CD14-positive monocyte (primary cell): ENCODE data around the gene TMCC1. TPM values are rescaled to one million over a fixed set of nuclear protein-coding genes. Genes with fewer than 3 reads are reported as not detected.

Experiments
- DNase-seq, 3 donors: peaks; one replicate each; pipeline ENCODE4 v3.0.0-alpha.2; 2011 to 2022
- H2AFZ ChIP-seq: 2 replicates; pipeline ENCODE4 v1.6.0; 2012; ENCODE audit warnings: mild to moderate bottlenecking, low read depth, low read length, inconsistent platforms; ENCODE audit not compliant: insufficient read depth, poor library complexity, severe bottlenecking
- H3K27ac ChIP-seq, 2 donors: 1 replicate in 1 of 2; 2 replicates in 1 of 2; pipeline ENCODE4 v1.5.1; 2012 to 2013; ENCODE audit warnings: low read length in 2 of 2, control low read depth in 1 of 2, inconsistent platforms in 1 of 2, low read depth in 1 of 2, mild to moderate bottlenecking in 1 of 2
- H3K27me3 ChIP-seq, 2 donors: one replicate each; pipeline versions ENCODE4 v1.6.0 to v1.6.1; 2011 to 2013; ENCODE audit warnings: low read length in 2 of 2; ENCODE audit not compliant: control insufficient read depth in 2 of 2, insufficient read depth in 2 of 2
- H3K36me3 ChIP-seq, 2 donors: replicated peaks in 1 of 2; 1 replicate in 1 of 2; 2 replicates in 1 of 2; pipeline versions ENCODE4 v1.5.1 to v1.6.1; 2012 to 2013; ENCODE audit warnings: low read length in 2 of 2, control low read depth in 1 of 2, inconsistent platforms in 1 of 2, mild to moderate bottlenecking in 1 of 2; ENCODE audit not compliant: insufficient read depth in 2 of 2, control insufficient read depth in 1 of 2
- H3K4me1 ChIP-seq, 2 donors: 1 replicate in 1 of 2; 2 replicates in 1 of 2; pipeline versions ENCODE4 v1.5.1 to v1.6.1; 2012 to 2013; ENCODE audit warnings: low read length in 2 of 2, control low read depth in 1 of 2, inconsistent platforms in 1 of 2, mild to moderate bottlenecking in 1 of 2, moderate library complexity in 1 of 2; ENCODE audit not compliant: insufficient read depth in 2 of 2, control insufficient read depth in 1 of 2
- H3K4me2 ChIP-seq: replicated peaks from 2 replicates; pipeline ENCODE3; 2012; ENCODE audit warnings: low read length, moderate library complexity, mild to moderate bottlenecking; ENCODE audit not compliant: poor library complexity, severe bottlenecking; ENCODE audit errors: extremely low read depth
- H3K4me3 ChIP-seq, 3 experiments: fragments of 200-600 bp in 1 of 3; sonication (generic) in 1 of 3; replicated peaks in 1 of 3; 1 replicate in 2 of 3; 2 replicates in 1 of 3; pipeline ENCODE4 v1.5.1; 2011 to 2013; ENCODE audit warnings: low read length in 3 of 3, mild to moderate bottlenecking in 3 of 3, control low read depth in 2 of 3, low read depth in 2 of 3, inconsistent platforms in 1 of 3, moderate library complexity in 1 of 3
- H3K79me2 ChIP-seq: 2 replicates; pipeline ENCODE4 v1.6.0; 2012; ENCODE audit warnings: mild to moderate bottlenecking, control low read depth, inconsistent platforms, low read length, moderate library complexity; ENCODE audit not compliant: insufficient read depth
- H3K9ac ChIP-seq: 2 replicates; pipeline ENCODE4 v1.6.0; 2017; ENCODE audit warnings: low read length, mild to moderate bottlenecking; ENCODE audit not compliant: insufficient read depth, poor library complexity, severe bottlenecking
- H3K9me3 ChIP-seq, 2 donors: replicated peaks in 1 of 2; 1 replicate in 1 of 2; 2 replicates in 1 of 2; pipeline versions ENCODE4 v1.5.1 to v1.6.1; 2012 to 2013; ENCODE audit warnings: low read length in 2 of 2, control low read depth in 1 of 2; ENCODE audit not compliant: control insufficient read depth in 1 of 2, insufficient read depth in 1 of 2
- H4K20me1 ChIP-seq: 2 replicates; pipeline ENCODE4 v1.6.0; 2012; ENCODE audit warnings: mild to moderate bottlenecking, low read length, control low read depth, moderate library complexity; ENCODE audit not compliant: insufficient read depth
- H3K27ac Mint-ChIP-seq, 7 donors: one replicate each; pipeline ENCODE4 v1.8.0; 2020; ENCODE audit warnings: mild to moderate bottlenecking in 7 of 7, mixed read lengths in 7 of 7, moderate library complexity in 6 of 7, inconsistent platforms in 2 of 7
- H3K27me3 Mint-ChIP-seq, 3 donors: one replicate each; pipeline ENCODE4 v1.8.0; 2021 to 2022; ENCODE audit warnings: low read depth in 3 of 3, mild to moderate bottlenecking in 3 of 3, mixed read lengths in 3 of 3, moderate library complexity in 3 of 3, inconsistent platforms in 1 of 3
- H3K36me3 Mint-ChIP-seq, 2 donors: one replicate each; pipeline ENCODE4 v1.8.0; 2020; ENCODE audit warnings: mixed read lengths in 2 of 2, inconsistent platforms in 1 of 2, mild to moderate bottlenecking in 1 of 2
- H3K4me1 Mint-ChIP-seq: one replicate; pipeline ENCODE4 v1.8.0; 2020; ENCODE audit warnings: mild to moderate bottlenecking, mixed read lengths
- H3K4me3 Mint-ChIP-seq, 2 donors: one replicate each; pipeline ENCODE4 v1.8.0; 2020; ENCODE audit warnings: mild to moderate bottlenecking in 2 of 2, mixed read lengths in 2 of 2, moderate library complexity in 1 of 2
- H3K9me3 Mint-ChIP-seq, 7 donors: one replicate each; pipeline ENCODE4 v1.8.0; 2020 to 2022; ENCODE audit warnings: mixed read lengths in 7 of 7, mild to moderate bottlenecking in 6 of 7, moderate library complexity in 6 of 7, inconsistent platforms in 2 of 7
- CTCF ChIP-seq: fragments of 200-600 bp; IDR thresholded peaks from one replicate; pipeline ENCODE4 v1.8.0; 2022; ENCODE audit warnings: antibody characterized with exemption, mild to moderate bottlenecking
- WGBS: methylation state at CpG from one replicate; pipeline ENCODE4 v1.1.5; 2013; ENCODE audit warnings: missing lambda C conversion rate; ENCODE audit not compliant: insufficient coverage; 5-methylcytosine and 5-hydroxymethylcytosine counted together
- intact Hi-C, 2 donors: fragments of 100-400 bp; cut with micrococcal nuclease; formaldehyde crosslinking; loops; one replicate each; pipeline versions ENCODE4 v1.15.0 to v1.15.1; 2023
- polyA plus RNA-seq, 3 donors: library from polyadenylated mRNA; depleted of rRNA in 1 of 3; unstranded in 2 of 3; stranded (reverse) in 1 of 3; fragments of 300-500 nt in 2 of 3; fragments of >200 nt in 1 of 3; fragmentation: Illumina TruSeq in 2 of 3; gene quantifications; 1 replicate in 2 of 3; 2 replicates in 1 of 3; pipeline ENCODE4 v1.2.3, GENCODE V29; 2012 to 2021

Gene TMCC1
- polyA plus RNA-seq, 3 donors, result 5.0 to 10.2 (median 5.0) TPM

- Histone ChIP-seq H3K27ac (no peak overlapping the region), H3K79me2 (peaks cover 3% of the 10 kb centered on the region), H2AFZ (no peak overlapping the region), H3K27me3 (no peaks in the 10 kb centered on the region), H3K4me2 (no peak overlapping the region), H3K4me3 (no peak overlapping the region), H3K9me3 (peaks cover 0 to 2% of the 10 kb centered on the region in 2 donors), H3K36me3 (peaks cover 0 to 6% of the 10 kb centered on the region in 2 donors), H3K4me1 (peaks cover 0 to 4% of the 10 kb centered on the region in 2 donors), H3K9ac (no peak overlapping the region), H4K20me1 (no peaks in the 10 kb centered on the region)
- Mint-ChIP-seq H3K4me3 (no peak overlapping the region), H3K4me1 (peaks cover 10% of the 10 kb centered on the region), H3K27ac (no peak overlapping the region), H3K9me3 (peaks cover 1 to 6% (median 2%) of the 10 kb centered on the region in 7 donors), H3K36me3 (peaks cover 11 to 21% of the 10 kb centered on the region in 2 donors), H3K27me3 (peaks cover 0 to 2% (median 0%) of the 10 kb centered on the region in 3 donors)
- no peak for TF ChIP-seq CTCF
- DNase-seq, result no peak
- WGBS, result 80% methylated on average over 1 of the region's 2 CpGs
- intact Hi-C loops, result loop anchor here in 1 of 2 donors (10.0 kb wide), 1 partner anchor 98 kb away; no protein-coding TSS in a partner anchor
Observed at GRCh38 chr3:129837065-129837642, 56.4 kb downstream of the TMCC1 start.

DNA sequence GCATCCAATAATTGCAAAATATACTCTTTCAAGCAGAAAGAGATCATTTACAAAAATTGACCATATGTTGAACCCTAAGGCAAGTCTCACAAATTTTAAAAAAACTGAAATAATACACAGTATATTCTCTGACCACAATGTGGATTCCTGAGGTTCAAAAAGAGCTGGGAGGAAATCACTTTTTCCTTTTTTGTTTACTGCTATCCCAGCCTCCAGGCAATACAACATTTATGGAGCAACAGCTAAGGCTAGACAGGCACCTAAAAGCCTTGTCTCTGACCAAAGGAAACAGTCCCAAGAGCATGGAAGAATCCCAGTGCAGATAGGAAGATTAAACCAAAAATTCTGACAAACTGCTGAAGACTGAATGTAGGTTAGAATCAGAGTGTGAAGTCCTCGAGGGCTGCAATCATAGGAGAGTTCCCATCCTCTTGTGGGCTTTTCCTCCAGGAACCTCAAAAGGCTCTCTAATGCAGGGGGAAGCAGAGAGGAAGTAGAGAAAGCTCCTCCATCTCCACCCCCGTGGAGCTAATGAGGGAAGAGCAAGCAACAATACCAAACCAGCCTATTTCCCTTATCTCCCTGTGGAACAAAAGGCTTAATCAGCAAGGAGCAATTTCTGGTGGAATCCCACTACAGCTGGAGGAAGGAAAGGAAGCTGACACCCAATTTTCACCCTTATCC, 57.0 kb downstream of the TMCC1 start:
- H3K9me3 Mint-ChIP-seq, result peaks cover 0 to 6% (median 2%) of the 10 kb centered on the region in 7 donors
- peaks cover 7 to 21% of the 10 kb centered on the region in 2 donors for H3K36me3 Mint-ChIP-seq
- TF ChIP-seq CTCF, result no peak
- H3K79me2 ChIP-seq, result peaks cover 3% of the 10 kb centered on the region
- H3K9ac ChIP-seq, result no peak overlapping the region
- peak overlapping the region in 1 of 7 donors; percentile 55 for H3K27ac Mint-ChIP-seq
- H3K4me3 ChIP-seq, result no peak overlapping the region
- no peaks in the 10 kb centered on the region for H3K9me3 ChIP-seq
- DNase-seq, result no peak
- H3K27ac ChIP-seq, result no peak overlapping the region
- no peaks in the 10 kb centered on the region for H4K20me1 ChIP-seq
- no peak overlapping the region for H2AFZ ChIP-seq
- peaks cover 0 to 6% of the 10 kb centered on the region in 2 donors for H3K4me1 ChIP-seq
- WGBS, result no CpG with 5 or more reads among the region's 2 CpGs
- no peaks in the 10 kb centered on the region for H3K27me3 ChIP-seq
- peaks cover 15% of the 10 kb centered on the region for H3K4me1 Mint-ChIP-seq
- intact Hi-C loops, result loop anchor here in 1 of 2 donors (10.0 kb wide), 1 partner anchor 98 kb away; no protein-coding TSS in a partner anchor
- H3K4me3 Mint-ChIP-seq, result no peak overlapping the region
- no peak overlapping the region for H3K4me2 ChIP-seq
- H3K36me3 ChIP-seq, result no peaks in the 10 kb centered on the region
- H3K27me3 Mint-ChIP-seq, result peaks cover 0 to 2% (median 0%) of the 10 kb centered on the region in 3 donors
